Transverse colon (tissue), 3 donors: ENCODE measurements around the gene GCNT2.

Experiments
- POLR2A ChIP-seq: fragments of 450-650 bp; IDR thresholded peaks from one replicate; pipeline ENCODE4 v1.6.1; 2016; ENCODE audit warnings: antibody characterized with exemption, mild to moderate bottlenecking, moderate library complexity
- TF ChIP-seq, protein P1 (sequence below), 5 experiments: fragments of 200-600 bp in 3 of 5; fragments of 450-650 bp in 2 of 5; sonication (generic) in 3 of 5; IDR thresholded peaks; 1 replicate in 2 of 5; 2 replicates in 3 of 5; pipeline ENCODE4 v1.5.1; 2016 to 2017; ENCODE audit warnings: antibody characterized with exemption in 5 of 5, inconsistent platforms in 3 of 5, mild to moderate bottlenecking in 2 of 5, moderate library complexity in 1 of 5

DNA sequence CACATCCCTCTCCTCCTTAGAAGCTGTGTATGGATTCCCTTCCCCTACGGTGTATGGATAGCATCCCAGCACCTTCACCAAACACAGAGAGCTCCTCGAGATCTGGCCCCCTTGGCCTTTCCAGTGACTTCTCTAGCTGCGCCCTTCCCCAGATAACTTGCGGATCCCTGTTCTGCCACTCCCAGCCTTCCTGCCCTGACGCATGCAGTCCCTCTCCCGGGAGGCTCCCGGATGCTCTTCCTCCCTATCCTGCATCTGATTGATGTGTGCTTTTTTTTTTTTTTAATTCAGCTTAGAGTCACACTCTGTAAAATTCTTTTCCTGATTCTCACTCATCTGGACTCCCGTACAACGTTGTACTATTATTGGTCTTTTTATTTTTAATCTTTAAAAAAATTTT is 44.8 kb downstream of the GCNT2 start:
- TF ChIP-seq, protein P1, sequence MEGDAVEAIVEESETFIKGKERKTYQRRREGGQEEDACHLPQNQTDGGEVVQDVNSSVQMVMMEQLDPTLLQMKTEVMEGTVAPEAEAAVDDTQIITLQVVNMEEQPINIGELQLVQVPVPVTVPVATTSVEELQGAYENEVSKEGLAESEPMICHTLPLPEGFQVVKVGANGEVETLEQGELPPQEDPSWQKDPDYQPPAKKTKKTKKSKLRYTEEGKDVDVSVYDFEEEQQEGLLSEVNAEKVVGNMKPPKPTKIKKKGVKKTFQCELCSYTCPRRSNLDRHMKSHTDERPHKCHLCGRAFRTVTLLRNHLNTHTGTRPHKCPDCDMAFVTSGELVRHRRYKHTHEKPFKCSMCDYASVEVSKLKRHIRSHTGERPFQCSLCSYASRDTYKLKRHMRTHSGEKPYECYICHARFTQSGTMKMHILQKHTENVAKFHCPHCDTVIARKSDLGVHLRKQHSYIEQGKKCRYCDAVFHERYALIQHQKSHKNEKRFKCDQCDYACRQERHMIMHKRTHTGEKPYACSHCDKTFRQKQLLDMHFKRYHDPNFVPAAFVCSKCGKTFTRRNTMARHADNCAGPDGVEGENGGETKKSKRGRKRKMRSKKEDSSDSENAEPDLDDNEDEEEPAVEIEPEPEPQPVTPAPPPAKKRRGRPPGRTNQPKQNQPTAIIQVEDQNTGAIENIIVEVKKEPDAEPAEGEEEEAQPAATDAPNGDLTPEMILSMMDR (IDR thresholded peaks at IDR 0.05) = no peak
- TF ChIP-seq POLR2A = no peak
